Germinal center (tissue), 1 donor: ENCODE data around the gene ERCC1.

ENCODE experiments used
- DNase-seq: peaks from one replicate; pipeline ENCODE4 v3.0.0; 2012; ENCODE audit warnings: mixed read lengths, low spot score

ERCC1 gene

DNA sequence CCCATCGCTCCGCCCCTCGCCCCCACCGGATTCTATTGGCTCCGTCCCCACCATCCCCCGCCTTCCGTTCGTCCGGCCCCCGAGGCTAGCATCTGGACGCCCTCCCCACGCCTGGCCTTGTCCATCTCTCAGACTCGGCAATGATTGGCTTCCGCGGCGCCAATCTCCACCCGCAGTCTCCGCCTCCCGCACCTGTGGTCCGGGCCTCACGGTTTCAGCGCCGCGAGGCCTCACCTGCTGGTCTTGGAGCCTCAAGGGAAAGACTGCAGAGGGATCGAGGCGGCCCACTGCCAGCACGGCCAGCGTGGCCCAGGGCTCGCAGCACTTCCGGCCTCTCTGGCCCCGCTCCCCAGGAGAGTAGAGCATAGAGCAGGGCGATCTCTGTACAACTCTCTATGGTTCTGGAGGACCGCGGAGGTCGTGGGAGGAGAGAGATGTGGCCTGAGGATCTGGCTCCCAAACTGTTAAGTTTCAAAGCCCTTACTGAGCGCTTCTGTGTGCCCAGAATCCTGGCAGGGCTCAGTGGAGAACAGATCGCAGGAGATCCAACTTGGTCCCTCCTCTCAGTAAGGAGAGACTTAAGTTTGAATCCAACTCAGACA is at the start of gene ERCC1:
Gene ERCC1, minus strand, starts transcription at position 329 of the 602 bp plus-strand sequence. CDS start 543 bp downstream, outside the sequence.
- DNase-seq, result peak; percentile 95

DNA sequence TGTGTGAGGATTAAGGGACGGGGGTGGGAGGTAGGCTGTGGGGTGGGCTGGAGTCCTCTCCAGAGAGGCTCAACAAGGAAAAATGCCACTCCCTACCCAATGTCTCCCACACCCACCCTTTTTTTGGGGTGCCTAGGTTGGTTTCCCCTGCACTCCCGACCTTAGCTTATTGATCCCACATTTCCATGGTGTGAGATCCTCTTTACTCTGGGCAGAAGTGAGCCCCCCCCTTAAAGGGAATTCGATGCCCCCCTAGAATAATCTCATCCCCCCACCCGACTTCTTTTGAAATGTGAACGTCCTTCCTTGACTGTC is 49.6 kb upstream of the ERCC1 start:
- no peak for DNase-seq

DNA sequence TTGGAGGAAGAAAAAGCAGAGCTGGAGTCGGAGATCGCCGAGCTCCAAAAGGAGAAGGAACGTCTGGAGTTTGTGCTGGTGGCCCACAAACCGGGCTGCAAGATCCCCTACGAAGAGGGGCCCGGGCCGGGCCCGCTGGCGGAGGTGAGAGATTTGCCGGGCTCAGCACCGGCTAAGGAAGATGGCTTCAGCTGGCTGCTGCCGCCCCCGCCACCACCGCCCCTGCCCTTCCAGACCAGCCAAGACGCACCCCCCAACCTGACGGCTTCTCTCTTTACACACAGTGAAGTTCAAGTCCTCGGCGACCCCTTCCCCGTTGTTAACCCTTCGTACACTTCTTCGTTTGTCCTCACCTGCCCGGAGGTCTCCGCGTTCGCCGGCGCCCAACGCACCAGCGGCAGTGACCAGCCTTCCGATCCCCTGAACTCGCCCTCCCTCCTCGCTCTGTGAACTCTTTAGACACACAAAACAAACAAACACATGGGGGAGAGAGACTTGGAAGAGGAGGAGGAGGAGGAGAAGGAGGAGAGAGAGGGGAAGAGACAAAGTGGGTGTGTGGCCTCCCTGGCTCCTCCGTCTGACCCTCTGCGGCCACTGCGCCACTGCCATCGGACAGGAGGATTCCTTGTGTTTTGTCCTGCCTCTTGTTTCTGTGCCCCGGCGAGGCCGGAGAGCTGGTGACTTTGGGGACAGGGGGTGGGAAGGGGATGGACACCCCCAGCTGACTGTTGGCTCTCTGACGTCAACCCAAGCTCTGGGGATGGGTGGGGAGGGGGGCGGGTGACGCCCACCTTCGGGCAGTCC is 49.0 kb upstream of the ERCC1 start:
- peak; percentile 8 for DNase-seq

DNA sequence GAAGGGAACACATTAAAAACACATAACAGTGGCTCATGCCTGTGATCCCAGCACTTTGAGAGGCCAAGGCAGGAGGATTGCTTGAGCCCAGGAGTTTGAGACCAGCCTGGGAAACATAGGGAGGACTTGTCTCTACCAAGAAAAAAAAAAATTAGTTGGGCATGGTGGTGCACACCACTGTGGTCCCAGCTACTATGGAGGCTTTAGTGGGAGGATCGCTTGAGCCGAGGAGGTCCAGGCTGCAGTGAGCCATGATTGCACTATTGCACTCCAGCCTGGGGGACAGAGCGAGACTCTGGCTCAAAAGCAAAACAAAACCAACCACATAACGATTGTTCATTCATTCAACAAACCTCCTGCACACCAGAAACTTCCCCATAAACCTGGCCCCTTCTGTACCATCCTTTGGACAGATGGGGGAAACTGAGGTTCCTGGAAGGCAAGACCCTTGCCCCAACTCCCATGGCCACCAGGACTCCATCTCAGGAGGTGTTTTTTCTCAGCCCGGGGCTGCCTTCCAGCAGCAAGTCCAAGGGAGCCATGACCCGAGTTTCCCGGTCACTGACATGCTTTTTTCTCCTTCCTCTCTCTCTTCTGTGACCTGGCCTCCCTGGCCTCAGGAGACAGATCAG is 48.3 kb upstream of the ERCC1 start:
- no peak for DNase-seq

DNA sequence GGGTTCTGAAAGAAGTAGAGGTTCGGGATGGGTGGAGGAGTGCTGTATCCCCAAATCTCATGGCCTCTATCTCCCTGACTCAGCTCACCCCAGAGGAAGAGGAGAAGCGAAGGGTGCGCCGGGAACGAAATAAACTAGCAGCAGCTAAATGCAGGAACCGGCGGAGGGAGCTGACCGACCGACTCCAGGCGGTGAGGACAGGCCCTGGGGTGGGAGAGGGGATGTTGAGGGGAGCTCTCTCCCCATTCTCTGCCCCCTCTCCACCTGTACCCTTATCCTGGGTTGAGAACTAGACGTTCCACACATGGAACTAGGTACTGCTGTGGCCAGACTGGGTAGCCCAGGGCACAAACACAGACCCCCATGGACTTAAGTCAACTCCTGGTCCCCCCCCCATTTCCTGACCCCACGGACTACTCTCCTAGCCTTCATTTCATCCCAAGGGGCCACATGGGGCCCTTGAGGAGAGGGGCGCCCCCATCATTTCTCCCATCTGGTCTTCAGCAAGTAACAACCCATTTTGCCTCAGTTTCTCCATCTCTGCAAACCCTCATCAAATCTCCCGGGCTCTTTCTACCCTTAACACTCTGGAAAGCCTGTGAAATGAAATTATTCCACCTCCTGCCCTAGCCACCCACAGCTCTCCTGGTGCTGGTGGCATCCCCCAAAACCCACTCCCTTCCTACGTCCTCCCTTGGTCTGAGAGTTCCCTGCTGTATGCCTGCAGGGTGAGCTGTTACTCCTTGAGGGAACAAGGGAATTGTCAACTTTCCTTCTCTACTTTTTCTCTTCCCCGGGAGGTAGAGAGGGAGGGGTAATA is 47.6 kb upstream of the ERCC1 start:
- no peak for DNase-seq

- no peak for DNase-seq
Observed at GRCh38 chr19:45470762-45471081, 47.0 kb upstream of the ERCC1 start.

- peak; percentile 39 for DNase-seq
Observed at GRCh38 chr19:45469945-45470761, 46.4 kb upstream of the ERCC1 start.

DNA sequence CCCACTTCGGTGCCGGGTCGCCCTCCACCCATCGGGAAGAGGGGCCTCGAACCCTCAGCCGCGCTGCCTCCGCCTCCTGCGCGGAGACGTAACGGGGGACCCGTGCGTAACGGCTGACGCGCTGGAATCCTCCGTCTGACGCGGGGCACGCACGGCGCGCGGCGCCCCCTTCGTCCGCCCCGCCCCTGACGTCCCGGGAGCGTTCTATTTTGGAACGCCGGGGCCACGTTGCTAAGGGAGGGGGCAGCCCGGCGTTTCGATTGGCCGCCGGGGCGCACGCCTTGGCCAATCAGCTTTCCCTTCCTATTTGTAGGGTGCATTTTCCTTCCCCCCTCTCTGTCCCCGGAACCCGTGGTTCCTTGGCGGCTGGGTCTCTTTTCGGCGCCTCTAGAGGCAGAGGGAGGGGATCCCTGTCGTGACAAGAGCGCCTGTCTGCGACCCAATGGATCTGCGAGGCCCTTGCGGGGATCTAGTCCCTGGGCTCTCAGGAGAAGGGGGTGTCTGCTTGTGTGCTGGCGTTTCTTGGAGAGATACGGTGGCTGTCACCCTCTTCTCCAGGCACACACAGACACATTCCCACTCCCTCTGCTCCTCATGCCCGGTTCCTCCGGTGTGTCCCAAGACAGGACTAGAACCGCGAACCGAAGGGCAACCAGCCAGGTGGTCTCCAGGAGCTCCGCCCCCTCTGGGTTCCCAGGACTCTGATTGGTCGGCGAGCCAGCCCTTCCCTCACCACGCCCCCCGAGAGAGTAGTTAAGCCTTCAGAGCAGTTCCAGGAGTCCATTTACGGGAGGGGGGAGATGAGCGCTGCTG is 45.6 kb upstream of the ERCC1 start:
- DNase-seq, result peak; percentile 93

DNA sequence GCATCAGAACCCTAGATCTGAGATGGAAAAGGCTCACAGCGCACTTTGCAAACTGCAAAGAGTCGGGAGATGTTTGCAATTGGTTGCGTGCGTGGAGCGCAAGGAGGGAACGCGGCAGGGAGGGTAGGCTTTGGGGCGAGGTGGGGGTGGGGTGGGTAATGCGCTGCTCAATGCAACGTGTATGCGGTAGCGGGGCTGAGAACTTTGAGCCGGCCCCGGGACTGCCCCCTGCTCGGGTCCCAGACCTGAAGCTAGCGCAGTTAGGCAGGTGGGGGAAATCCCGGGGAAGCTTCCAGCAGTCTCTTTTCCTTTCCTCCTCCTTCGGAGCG is 45.0 kb upstream of the ERCC1 start:
- DNase-seq, result peak; percentile 69

DNA sequence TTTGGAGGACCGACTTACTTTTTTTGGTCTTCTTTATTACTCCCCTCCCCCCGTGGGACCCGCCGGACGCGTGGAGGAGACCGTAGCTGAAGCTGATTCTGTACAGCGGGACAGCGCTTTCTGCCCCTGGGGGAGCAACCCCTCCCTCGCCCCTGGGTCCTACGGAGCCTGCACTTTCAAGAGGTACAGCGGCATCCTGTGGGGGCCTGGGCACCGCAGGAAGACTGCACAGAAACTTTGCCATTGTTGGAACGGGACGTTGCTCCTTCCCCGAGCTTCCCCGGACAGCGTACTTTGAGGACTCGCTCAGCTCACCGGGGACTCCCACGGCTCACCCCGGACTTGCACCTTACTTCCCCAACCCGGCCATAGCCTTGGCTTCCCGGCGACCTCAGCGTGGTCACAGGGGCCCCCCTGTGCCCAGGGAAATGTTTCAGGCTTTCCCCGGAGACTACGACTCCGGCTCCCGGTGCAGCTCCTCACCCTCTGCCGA is 44.5 kb upstream of the ERCC1 start:
- peak; percentile 16 for DNase-seq

GRCh38 chr19:45467456-45468158 is 43.9 kb upstream of the ERCC1 start, which contains the start of gene FOSB:
TSS of gene FOSB (plus strand) at chr19:45467996. CDS start at chr19:45468587, 591 bp downstream.
- DNase-seq, result peak; percentile 93

DNA sequence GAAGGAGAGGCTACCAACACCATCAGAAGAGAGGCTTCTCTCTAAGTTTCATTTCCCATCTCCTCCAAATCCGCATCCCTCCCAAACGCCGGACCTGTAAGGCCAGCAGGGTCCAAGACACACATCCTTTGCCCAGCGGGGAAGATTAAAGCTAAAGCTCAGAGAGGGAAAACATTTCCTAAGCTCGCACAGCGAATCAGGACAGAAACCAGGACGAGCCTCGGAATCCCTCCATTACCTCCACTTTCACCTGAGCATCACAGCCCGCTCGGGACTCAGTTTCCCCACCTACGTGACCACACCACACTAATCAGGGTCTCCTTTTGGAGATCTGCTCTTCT is 43.4 kb upstream of the ERCC1 start:
- DNase-seq, result no peak

DNA sequence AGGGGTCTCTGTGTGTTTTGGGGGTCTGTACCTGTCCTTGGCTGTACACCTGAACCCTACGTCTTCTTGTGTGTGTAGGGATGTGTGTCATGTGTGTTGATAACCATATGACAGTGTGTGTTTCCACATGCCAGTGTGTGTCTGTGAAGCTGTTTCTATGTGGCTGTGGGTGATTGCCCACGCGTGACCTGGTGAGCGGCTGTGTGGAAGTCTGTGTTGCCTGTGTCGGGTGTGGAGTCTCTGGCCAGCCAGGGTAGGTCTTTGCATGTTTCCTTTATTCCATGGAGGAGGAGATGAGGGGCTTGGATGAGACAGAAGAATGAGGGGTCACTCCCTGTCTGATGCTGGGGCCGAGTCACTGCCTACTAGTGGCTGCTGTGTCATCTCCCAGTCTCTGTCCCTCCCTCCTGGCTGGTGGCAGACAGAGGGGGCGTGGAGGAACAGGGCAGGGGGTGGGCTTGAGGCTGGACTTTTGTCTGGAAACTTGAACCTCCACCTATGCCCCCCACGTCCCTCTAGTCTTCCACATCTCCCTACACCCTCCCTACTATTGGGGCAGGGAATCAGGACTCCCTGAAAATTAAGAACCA is 41.2 kb upstream of the ERCC1 start:
- DNase-seq, result no peak

DNA sequence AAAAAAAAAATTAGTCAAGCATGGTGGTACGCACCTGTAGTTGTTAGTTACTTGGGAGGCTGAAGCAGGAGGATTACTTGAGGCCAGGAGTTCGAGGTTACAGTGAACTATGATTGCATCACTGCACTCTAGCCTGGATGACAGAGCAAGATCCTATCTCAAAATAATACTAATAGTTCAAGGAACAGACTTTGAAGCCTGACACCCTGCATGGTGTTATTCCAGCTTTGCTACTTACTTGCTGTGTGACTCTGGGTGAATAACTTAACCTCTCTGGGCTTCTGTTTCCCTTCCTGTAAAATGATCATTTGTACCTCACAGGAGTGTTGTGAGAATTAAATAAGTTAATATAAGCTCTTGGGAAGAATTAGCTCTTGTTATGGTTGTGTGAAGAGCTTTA is 40.6 kb upstream of the ERCC1 start:
- DNase-seq, result no peak

DNA sequence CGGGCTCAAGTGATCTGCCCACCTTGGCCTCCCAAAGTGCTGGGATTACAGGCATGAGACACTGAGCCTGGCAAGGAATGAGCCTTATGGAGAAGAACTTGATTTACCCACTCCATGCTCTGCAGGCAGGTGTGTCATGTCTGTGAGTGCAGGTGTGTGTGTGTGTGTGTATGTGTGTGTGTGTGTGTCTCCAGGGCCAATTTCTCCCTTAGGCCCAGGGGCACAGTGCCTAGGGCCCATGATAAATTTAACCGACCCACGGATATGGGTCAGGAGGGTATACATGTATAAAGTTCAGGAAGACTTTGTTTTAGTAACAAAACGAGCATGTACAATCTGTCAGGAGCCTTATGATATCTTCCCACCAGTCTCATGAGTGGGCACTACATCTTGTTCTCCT is 39.5 kb upstream of the ERCC1 start:
- no peak for DNase-seq

GRCh38 chr19:45462174-45462573 is 38.5 kb upstream of the ERCC1 start:
- no peak for DNase-seq

DNA sequence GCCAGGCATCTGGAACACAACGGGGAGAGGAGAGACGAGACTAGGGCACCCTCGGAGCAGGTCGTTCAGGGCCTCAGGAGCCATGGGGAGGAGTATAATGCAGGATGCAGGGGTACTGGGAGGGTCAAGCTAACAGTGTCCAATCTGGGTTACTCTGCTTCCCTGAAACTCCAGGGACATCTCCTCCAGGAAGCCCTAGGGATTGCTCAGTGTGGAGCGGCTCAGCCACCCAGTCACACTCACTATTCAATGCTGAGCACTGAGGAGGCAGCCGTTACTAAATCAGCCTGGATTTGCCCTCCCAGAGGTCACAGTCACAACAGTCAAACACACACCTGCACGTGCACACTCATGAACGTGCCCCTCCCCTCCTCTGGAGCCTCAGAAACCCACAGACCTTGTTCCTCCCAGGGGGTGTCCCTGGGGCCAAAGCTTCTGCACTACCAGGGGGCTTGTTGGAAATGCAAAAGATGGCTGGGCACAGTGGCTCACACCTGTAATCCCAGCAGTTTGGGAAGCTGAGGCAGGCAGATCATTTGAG is 37.2 kb upstream of the ERCC1 start:
- no peak for DNase-seq

DNA sequence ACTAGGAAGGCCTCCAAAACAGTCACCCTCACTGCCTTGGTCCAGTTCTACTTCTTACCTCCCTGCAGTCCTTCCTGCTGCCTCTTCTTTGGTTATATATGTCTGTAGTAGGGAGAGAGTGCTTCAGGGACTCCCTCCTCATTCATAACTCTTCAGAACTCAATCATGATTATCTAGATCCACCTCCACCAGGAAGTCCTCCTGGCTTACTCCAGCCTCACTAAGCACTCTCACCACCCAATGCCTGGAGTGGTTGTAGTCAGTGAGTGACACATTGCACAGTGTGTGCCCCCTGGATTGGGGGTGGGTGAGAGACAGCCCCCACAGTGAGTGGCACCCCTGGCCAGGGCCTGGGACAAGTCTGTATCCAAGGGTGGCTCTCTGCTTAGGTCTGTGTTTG is 34.1 kb upstream of the ERCC1 start:
- DNase-seq, result no peak

- DNase-seq, result no peak
Observed at GRCh38 chr19:45456500-45456815, 32.7 kb upstream of the ERCC1 start.
